T-helper 22 cell (primary cell): ENCODE measurements around the gene PPP2R2D.

ENCODE experiments used
- DNase-seq: peaks from one replicate; pipeline ENCODE4 v3.0.0-alpha.2; 2020; ENCODE audit warnings: low read depth

The PPP2R2D gene

GRCh38 chr10:131998845-131999681 is 98.3 kb downstream of the PPP2R2D start:
- no peak for DNase-seq

DNA sequence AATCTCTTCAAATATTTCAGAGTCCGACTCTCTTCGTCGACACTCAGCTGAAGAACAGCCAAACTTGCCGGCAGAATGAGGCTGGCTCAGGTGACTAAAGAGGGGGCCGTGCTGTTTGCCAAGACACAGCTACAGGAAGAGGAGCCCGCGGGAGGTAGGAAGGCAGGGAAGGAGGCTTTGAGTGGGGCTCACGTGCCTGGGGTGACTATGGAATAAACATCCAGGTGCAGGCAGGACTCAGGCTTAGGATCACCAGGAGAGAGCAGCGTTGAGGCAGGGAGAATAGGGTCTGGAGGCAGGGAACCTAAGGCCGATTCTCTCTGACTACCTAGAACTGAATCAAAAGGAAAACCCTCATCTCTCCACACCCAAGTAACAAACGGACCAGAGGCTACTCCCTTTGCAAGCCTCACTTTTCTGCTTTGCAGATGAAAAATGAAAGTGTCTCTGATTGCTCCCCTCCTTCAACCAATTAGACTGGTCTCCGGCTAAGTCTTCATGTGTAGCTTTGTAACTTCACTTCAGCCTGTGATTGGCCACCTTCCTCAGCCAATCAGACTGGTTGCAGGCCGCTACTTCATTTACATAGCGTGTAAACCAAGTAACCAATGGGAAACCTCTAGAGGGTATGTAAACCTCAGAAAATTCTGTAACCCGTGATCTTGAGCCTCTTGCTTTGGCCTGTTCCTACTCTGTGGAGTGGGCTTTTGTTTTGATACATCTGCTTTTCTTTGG is 100.6 kb downstream of the PPP2R2D start:
- no peak for DNase-seq

DNA sequence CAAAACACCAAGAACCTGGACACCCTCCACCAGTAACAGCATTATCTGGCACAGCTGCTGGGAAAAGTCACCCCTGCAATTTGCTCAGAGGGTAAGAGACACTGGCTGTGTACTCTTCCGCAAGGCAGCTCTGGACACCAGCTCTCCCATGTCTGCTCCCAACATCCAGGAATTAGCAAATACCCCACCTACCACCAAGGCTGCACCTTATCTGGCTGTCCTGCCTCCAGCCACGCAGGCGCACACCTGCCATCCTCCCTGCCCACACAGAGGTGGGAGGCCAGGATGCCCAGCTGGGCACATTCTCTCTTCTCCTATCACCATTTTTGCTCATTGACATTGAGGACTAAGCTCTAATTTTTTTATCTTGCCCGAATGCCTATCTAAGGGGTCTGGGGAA is 101.2 kb downstream of the PPP2R2D start:
- DNase-seq: no peak

- no peak for DNase-seq
Measured at GRCh38 chr10:132003282-132003924, 102.6 kb downstream of the PPP2R2D start.

DNA sequence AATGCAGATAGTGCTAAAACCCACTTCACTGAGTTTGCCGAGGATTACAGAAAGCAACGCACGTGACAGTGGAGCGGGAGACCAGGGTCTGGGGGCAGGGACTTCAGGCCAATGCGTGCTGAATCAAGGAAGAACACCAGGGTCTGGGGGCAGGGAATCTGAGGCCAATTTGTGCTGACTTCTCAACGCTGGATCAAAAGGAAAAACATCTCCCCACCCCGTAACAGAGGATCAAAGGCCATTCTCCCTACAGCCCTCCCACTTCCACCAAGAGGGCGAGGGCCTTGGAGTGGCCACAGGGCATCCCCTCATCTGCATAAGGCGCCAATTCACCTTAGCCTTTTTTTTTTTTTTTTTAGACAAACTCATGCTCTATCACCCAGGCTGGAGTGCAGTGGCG is 103.2 kb downstream of the PPP2R2D start:
- DNase-seq: no peak

GRCh38 chr10:132005147-132005546 is 104.3 kb downstream of the PPP2R2D start:
- DNase-seq: no peak

DNA sequence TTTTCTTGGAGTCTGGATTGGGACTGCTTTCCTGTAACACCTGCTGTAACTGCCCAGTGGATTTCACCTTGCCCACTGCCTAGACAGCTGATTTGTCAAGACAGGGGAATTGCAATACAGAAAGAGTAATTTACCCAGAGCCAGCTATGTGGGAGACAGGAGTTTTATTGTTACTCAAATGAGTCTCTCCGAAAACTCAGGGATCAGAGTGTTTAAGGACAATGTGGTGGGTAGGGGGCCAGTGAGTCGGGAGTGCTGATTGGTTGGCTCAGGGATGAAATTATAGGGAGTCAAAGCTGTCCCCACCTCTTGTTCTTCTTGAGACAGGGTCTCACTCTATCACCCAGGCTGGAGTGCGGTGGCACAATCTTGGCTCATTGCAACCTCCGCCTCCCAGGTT is 106.2 kb downstream of the PPP2R2D start:
- DNase-seq: no peak

GRCh38 chr10:132007681-132008080 is 106.9 kb downstream of the PPP2R2D start:
- DNase-seq: no peak
